ENCODE results near the gene VSNL1.

Gene VSNL1

DNA sequence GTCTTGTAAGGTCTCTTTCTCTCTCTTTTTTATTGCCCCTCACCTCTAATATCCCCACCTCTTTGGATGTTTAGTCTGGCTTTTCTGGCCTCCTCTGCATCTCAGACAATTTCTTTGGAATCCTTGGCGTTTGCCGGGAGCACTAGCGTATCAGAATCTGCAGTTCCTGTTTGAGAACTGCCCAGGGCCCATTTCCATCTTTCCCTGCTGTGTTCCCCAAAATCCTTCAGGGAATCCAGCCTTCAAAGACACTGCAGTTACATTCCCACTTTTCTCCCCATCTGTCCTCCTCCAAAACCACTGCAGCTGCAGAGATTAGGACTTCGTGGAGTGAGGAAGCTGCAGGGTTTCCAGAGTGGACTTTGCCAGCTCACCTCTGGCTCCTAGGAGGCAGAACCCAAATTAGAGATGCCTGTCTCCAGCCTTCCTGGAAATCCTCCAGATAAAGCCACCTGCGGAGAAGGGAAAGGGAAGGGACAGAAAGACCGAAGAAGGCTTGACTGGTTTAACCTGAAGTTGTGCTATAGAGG lies 2.7 kb downstream of the VSNL1 start:
- 9% methylated on average over 6 of the region's 6 CpGs for WGBS
- no peaks in the 10 kb centered on the region for H3K36me3 ChIP-seq (ENCODE audit: insufficient read depth, low read length)
- peak overlapping the region; percentile 79 for H3K27ac ChIP-seq (ENCODE audit: low read depth, low read length)
- H3K4me3 ChIP-seq (ENCODE audit: low read length), result peak overlapping the region; percentile 82
- H3K9me3 ChIP-seq (ENCODE audit: insufficient read depth, low read depth, low read length), result no peaks in the 10 kb centered on the region
- peak overlapping the region; percentile 46; the same call in 1 of the 2 replicates for H3K9ac ChIP-seq (ENCODE audit: low read depth, low read length)
- H3K4me1 ChIP-seq (ENCODE audit: insufficient read depth, low read length), result peaks cover 67% of the 10 kb centered on the region
- peaks cover 19% of the 10 kb centered on the region for H3K27me3 ChIP-seq (ENCODE audit: insufficient read depth, low read length)

DNA sequence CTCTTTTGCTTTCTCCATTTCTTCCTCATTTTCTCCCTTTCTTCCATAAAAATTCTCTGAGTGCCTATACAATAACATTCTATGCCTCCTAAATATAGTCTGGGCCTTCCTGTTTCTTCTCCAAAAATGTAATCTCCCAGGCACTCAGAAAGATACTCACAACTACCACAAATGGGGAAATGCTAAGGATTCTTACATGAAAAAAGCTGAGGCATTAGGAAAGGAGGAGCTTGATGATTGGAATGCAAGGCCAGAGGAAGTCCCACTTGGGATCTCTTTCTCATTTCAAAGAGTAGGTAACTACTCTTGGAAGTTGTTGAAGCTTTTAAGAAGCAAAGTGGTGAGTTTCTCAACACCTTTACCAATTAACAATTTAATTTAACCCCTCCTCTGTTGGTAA lies 3.4 kb downstream of the VSNL1 start:
- H3K27me3 ChIP-seq (ENCODE audit: insufficient read depth, low read length), result peaks cover 14% of the 10 kb centered on the region; the same call in 1 of the 2 replicates
- no peaks in the 10 kb centered on the region for H3K9me3 ChIP-seq (ENCODE audit: insufficient read depth, low read depth, low read length)
- H3K27ac ChIP-seq (ENCODE audit: low read depth, low read length), result peak overlapping the region; percentile 79
- H3K36me3 ChIP-seq (ENCODE audit: insufficient read depth, low read length), result no peaks in the 10 kb centered on the region
- peak overlapping the region; percentile 82 for H3K4me3 ChIP-seq (ENCODE audit: low read length)
- peaks cover 73% of the 10 kb centered on the region for H3K4me1 ChIP-seq (ENCODE audit: insufficient read depth, low read length)
- H3K9ac ChIP-seq (ENCODE audit: low read depth, low read length), result peak overlapping the region; percentile 46

DNA sequence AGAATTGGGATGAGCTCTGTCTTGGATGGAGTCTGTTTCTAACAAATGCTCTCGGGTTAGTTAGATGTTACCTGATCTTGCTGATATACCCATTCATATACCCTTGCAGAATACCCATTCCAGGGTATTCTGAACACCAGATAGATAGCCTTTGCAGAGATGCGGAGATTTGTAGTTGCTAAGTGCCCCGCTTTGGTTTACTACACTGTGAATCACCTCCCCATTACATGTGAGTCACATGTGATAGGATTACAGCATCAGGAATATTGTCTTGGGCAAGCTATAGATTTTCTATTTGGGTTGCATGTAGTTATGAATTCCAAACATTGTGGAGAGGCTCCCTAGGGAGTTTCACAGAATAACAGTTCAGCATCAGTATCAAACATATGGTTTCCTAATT lies 3.8 kb downstream of the VSNL1 start:
- H3K9me3 ChIP-seq (ENCODE audit: insufficient read depth, low read depth, low read length), result no peaks in the 10 kb centered on the region
- H3K4me1 ChIP-seq (ENCODE audit: insufficient read depth, low read length), result peaks cover 75% of the 10 kb centered on the region
- peak overlapping the region; percentile 79 for H3K27ac ChIP-seq (ENCODE audit: low read depth, low read length)
- peaks cover 10% of the 10 kb centered on the region; the same call in 1 of the 2 replicates for H3K27me3 ChIP-seq (ENCODE audit: insufficient read depth, low read length)
- 0% methylated on average over 3 of the region's 3 CpGs for WGBS
- peak overlapping the region; percentile 36 for H3K9ac ChIP-seq (ENCODE audit: low read depth, low read length)
- H3K36me3 ChIP-seq (ENCODE audit: insufficient read depth, low read length), result no peaks in the 10 kb centered on the region
- H3K4me3 ChIP-seq (ENCODE audit: low read length), result peak overlapping the region; percentile 82

DNA sequence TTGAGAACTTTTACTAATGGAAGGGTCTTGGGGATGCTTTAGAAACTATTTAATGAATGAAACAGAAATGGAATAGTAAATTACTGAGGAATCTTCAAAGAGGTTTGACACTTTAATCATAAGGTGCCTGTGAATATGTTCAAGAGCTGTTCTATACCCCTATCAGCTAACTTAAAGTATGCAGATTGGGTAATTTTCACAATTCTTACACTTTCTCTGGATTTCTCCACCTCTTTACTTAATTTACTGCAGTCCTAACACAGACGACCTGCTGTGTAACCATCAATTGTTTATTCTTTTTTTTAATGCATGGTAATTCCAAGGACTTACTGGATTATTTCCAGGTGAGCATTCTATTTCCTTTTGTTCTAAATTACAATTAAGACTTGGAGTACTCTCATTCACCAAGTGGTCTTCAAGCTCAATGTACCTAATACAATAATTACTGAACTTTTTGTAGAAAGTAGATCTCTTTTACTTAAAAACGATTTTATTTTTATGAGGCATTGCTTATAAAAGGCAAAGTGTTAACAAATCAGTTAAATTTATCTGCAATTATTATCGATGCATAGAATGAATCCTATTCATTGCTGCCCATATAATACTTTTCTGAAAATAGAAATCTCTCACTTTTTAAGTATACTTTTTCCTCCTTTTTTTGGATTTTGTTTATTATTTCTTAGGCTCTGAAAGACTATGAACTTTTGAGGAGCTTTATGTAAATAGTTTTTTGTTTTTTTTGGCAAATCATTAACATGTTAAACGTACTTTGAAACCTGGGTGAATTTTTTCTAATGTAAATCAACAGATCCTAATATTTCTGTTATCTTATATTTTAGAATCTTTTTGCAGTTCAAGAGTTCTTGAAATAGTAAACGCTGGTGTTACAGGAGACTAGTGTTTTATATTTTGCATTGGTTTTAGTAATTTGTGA lies 5.5 kb downstream of the VSNL1 start:
- Histone ChIP-seq H3K27me3 (ENCODE audit: insufficient read depth, low read length) (peaks cover 10% of the 10 kb centered on the region; the same call in 1 of the 2 replicates), H3K4me1 (ENCODE audit: insufficient read depth, low read length) (peaks cover 75% of the 10 kb centered on the region), H3K9ac (ENCODE audit: low read depth, low read length) (peak overlapping the region; percentile 35; the same call in 1 of the 2 replicates), H3K9me3 (ENCODE audit: insufficient read depth, low read depth, low read length) (no peaks in the 10 kb centered on the region), H3K4me3 (ENCODE audit: low read length) (peak overlapping the region; percentile 82), H3K36me3 (ENCODE audit: insufficient read depth, low read length) (peaks cover 9% of the 10 kb centered on the region; the same call in 1 of the 2 replicates), H3K27ac (ENCODE audit: low read depth, low read length) (peak overlapping the region; percentile 62)
- 50% methylated on average over 2 of the region's 5 CpGs for WGBS

DNA sequence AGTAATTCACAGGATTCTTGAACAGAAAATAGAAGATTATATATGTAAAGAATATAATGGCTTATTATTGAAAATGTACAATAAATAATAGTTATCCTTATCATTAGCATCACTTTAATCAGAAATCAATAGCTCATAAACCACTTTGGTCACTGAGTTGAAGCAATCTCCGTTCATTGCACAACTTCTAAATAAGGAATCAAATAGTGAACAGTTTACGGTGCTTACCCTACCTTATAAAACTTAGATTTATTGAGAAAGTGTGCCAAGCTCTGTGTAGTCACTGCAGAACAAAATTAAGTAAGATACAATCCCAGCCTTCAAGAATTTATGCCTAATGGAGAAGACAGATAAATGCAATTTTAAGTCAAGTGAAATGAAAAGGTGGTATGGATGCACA lies 6.7 kb downstream of the VSNL1 start:
- Histone ChIP-seq H3K36me3 (ENCODE audit: insufficient read depth, low read length) (peaks cover 9% of the 10 kb centered on the region; the same call in 1 of the 2 replicates), H3K9me3 (ENCODE audit: insufficient read depth, low read depth, low read length) (no peaks in the 10 kb centered on the region), H3K27ac (ENCODE audit: low read depth, low read length) (no peak overlapping the region), H3K27me3 (ENCODE audit: insufficient read depth, low read length) (no peaks in the 10 kb centered on the region), H3K4me1 (ENCODE audit: insufficient read depth, low read length) (peaks cover 73% of the 10 kb centered on the region), H3K9ac (ENCODE audit: low read depth, low read length) (no peak overlapping the region), H3K4me3 (ENCODE audit: low read length) (no peak overlapping the region)
- 94% methylated on average over 1 of the region's 2 CpGs for WGBS

DNA sequence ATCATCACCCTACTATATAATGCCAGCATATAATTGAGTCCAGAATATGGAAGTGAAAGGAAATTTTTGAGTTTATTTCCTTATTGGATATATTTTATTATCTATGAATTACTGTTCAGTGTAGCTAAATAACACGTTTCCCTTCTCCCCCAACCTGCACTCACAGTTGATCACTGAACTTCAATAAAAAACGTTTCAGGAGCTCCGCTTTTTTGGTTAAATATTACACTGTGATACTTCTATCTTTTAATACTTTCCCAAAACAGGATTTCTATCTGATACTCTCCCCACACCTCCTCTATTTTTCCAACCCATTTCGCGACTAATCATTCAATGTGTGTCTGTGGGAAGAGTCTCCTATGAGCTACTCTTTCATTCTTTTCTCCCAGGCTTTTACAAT lies 7.2 kb downstream of the VSNL1 start:
- Histone ChIP-seq H3K4me1 (ENCODE audit: insufficient read depth, low read length) (peaks cover 70% of the 10 kb centered on the region), H3K36me3 (ENCODE audit: insufficient read depth, low read length) (peaks cover 9% of the 10 kb centered on the region; the same call in 1 of the 2 replicates), H3K9me3 (ENCODE audit: insufficient read depth, low read depth, low read length) (no peaks in the 10 kb centered on the region), H3K27me3 (ENCODE audit: insufficient read depth, low read length) (no peaks in the 10 kb centered on the region), H3K27ac (ENCODE audit: low read depth, low read length) (no peak overlapping the region), H3K9ac (ENCODE audit: low read depth, low read length) (peak overlapping the region; percentile 7; the same call in 1 of the 2 replicates), H3K4me3 (ENCODE audit: low read length) (no peak overlapping the region; the same call in 1 of the 2 replicates)
- 65% methylated on average over 5 of the region's 5 CpGs for WGBS

DNA sequence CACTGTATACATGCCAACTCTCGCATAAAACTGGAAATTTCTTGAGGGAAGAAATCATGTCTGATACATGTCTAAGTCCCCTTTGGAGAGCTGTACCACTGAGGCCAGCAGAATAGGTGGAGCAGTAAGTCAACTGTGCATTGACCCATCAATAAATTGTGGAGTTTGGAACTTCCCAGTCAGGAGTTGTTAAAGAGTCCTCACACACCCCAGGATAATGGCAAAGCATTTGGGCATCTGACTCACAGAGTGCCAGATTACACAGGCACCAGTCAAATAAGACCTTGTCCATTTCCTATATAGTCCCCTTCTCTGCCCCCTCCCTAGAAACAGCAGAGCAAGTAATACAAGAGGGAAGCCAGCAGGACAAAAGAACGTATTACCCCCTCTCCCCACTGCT lies 10.4 kb downstream of the VSNL1 start:
- Histone ChIP-seq H3K36me3 (ENCODE audit: insufficient read depth, low read length) (peaks cover 9% of the 10 kb centered on the region; the same call in 1 of the 2 replicates), H3K27me3 (ENCODE audit: insufficient read depth, low read length) (no peaks in the 10 kb centered on the region), H3K9me3 (ENCODE audit: insufficient read depth, low read depth, low read length) (no peaks in the 10 kb centered on the region), H3K4me3 (ENCODE audit: low read length) (no peak overlapping the region), H3K9ac (ENCODE audit: low read depth, low read length) (no peak overlapping the region), H3K4me1 (ENCODE audit: insufficient read depth, low read length) (peaks cover 70% of the 10 kb centered on the region), H3K27ac (ENCODE audit: low read depth, low read length) (no peak overlapping the region)
- 97% methylated on average over 1 of the region's 2 CpGs for WGBS

DNA sequence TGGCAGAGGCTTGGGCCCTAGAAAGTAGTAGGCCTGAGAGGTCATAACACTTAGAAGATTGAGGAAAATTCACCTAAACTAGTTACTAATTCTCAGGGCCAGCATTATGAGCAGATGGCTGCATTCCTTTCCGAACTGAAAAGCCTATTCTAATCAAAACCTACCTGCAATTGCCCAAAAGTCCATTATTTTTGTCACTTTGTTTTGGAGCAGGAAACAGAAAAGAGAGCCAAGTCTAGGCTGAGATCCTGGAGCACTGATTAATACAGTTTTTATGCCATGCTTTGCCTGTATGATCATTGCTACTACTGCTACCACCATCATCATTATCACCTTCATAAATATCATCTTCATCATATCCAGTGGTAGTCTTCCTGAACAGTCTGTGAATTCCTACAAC lies 14.7 kb downstream of the VSNL1 start:
- Histone ChIP-seq H3K27ac (ENCODE audit: low read depth, low read length) (no peak overlapping the region), H3K4me3 (ENCODE audit: low read length) (no peak overlapping the region), H3K9me3 (ENCODE audit: insufficient read depth, low read depth, low read length) (no peaks in the 10 kb centered on the region), H3K4me1 (ENCODE audit: insufficient read depth, low read length) (peaks cover 76% of the 10 kb centered on the region), H3K36me3 (ENCODE audit: insufficient read depth, low read length) (peaks cover 9% of the 10 kb centered on the region; the same call in 1 of the 2 replicates), H3K9ac (ENCODE audit: low read depth, low read length) (peak overlapping the region; percentile 21; the same call in 1 of the 2 replicates), H3K27me3 (ENCODE audit: insufficient read depth, low read length) (no peaks in the 10 kb centered on the region)
- WGBS, result 92% methylated on average over 1 of the region's 1 CpG

DNA sequence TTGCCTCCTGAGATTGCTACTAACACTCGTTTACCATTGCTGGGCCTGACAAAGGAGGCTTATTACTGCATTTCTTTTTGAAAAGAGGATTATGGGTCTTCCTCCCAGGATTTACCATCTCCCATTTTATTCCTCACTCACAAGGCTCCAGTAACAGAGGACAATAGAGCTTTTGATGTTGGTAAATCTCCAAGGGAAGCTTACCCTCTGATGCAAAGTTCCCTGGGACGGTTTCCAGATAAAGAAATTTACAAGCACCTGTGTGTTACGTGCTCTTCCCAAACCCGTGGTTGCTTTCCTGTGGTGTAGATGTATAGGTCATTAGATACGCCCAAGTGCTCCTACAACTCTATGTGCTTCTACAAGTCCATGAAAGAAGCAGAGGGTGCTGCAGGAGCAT lies 17.1 kb downstream of the VSNL1 start:
- H3K36me3 ChIP-seq (ENCODE audit: insufficient read depth, low read length), result no peaks in the 10 kb centered on the region
- peaks cover 76% of the 10 kb centered on the region for H3K4me1 ChIP-seq (ENCODE audit: insufficient read depth, low read length)
- WGBS, result 17% methylated on average over 5 of the region's 5 CpGs
- peak overlapping the region; percentile 66 for H3K27ac ChIP-seq (ENCODE audit: low read depth, low read length)
- H3K27me3 ChIP-seq (ENCODE audit: insufficient read depth, low read length), result no peaks in the 10 kb centered on the region
- no peak overlapping the region for H3K9ac ChIP-seq (ENCODE audit: low read depth, low read length)
- H3K4me3 ChIP-seq (ENCODE audit: low read length), result peak overlapping the region; percentile 13; the same call in 1 of the 2 replicates
- H3K9me3 ChIP-seq (ENCODE audit: insufficient read depth, low read depth, low read length), result no peaks in the 10 kb centered on the region

DNA sequence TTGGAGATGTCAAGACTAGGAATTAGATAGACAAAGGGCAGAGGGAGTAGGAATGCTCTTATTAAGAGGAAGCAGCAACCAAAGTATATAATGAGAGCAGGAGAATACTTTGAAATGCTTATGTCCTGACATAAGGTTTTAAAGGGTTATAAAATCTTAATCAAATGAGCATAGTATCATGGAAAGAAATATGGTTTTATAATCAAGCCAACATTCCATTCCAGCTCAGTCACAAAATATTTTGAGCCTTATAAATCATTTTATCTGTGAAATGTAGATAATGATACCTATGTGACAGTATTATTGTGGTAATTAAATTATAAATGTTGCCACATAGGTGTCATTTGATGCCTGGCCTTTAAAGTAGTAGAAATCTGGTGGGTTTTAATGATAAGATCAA lies 17.6 kb downstream of the VSNL1 start:
- H3K27ac ChIP-seq (ENCODE audit: low read depth, low read length), result peak overlapping the region; percentile 66; the same call in 1 of the 2 replicates

DNA sequence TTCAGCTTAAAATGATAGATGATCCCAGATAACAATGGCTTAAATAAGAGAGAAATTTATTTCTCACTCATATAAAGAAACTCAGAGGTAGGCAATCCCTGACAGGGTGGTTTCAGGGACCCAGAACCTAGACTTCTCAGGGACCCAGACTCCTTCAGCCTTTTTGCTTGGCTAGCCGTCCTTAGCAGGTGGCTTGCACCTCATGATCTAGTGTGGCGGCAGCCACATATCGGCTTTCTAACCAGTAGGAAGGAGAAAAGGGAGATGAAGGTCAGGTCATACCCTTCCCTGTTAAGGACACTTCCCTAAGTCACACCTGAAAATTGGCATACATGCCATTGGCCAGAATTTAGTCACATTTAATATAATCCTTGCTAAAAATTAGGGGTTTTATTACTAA lies 18.4 kb downstream of the VSNL1 start:
- Histone ChIP-seq H3K4me1 (ENCODE audit: insufficient read depth, low read length) (peaks cover 65% of the 10 kb centered on the region), H3K9ac (ENCODE audit: low read depth, low read length) (no peak overlapping the region), H3K9me3 (ENCODE audit: insufficient read depth, low read depth, low read length) (no peaks in the 10 kb centered on the region), H3K4me3 (ENCODE audit: low read length) (no peak overlapping the region), H3K36me3 (ENCODE audit: insufficient read depth, low read length) (no peaks in the 10 kb centered on the region), H3K27ac (ENCODE audit: low read depth, low read length) (no peak overlapping the region; the same call in 1 of the 2 replicates), H3K27me3 (ENCODE audit: insufficient read depth, low read length) (no peaks in the 10 kb centered on the region)
- WGBS, result 68% methylated on average over 3 of the region's 3 CpGs

More for the DNA sequence above, 17.6 kb downstream of the VSNL1 start:
- Histone ChIP-seq H3K4me3 (ENCODE audit: low read length) (peak overlapping the region; percentile 13; the same call in 1 of the 2 replicates), H3K9me3 (ENCODE audit: insufficient read depth, low read depth, low read length) (no peaks in the 10 kb centered on the region), H3K36me3 (ENCODE audit: insufficient read depth, low read length) (no peaks in the 10 kb centered on the region), H3K9ac (ENCODE audit: low read depth, low read length) (no peak overlapping the region), H3K4me1 (ENCODE audit: insufficient read depth, low read length) (peaks cover 72% of the 10 kb centered on the region), H3K27me3 (ENCODE audit: insufficient read depth, low read length) (no peaks in the 10 kb centered on the region)

All from HUES64 (cell line).